ENCODE measurements around the gene ARL3.
"Not testable (repeated sequence)": the region's sequence is repeated elsewhere in the genome, so short reads cannot be mapped to it uniquely, and the experiment has no call there.

Gene ARL3

DNA sequence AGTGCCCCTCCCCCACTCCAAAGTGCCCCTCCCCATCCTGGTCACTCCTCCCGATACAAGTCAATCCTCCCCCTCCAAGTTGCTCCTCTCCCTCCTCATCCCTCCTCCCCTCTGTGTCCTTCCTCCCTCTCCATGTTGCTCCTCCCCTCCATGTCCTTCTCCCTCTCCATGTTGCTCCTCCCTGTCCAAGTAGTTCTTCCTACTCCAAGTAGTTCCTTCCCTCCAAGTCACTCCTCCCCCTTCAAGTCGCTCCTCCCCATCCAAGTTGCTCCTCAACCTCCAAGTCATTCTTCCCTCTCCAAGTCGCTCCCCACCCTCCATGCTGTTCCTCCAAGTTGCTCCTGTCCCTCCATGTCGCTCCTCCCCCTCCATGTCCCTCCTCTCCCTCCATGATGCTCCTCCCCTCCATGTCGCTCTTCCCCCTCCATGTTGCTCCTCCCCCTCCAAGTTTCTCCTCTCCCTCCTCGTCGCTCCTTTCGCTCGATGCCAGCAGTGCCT is 20.9 kb upstream of the ARL3 start:
- DNase-seq: no peak

DNA sequence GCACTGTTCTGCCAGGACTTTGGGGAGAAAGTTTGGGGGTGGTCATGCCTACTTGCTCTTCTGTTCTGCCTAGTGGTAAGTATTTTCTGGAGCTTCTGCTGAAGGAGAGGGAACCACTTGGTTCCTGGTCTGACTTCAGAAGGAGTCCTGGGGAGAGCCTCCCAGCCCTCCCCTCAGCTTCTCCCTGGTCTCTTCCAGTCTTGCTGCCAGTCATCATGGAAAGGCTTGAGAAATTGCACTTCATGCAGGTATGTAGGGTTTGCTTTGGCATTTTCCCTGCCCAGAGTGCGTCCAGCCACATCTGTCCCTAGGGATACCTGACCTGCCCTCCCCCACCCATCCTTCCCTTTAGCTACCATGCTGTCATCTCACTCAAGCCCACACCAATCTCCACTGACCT is 18.5 kb upstream of the ARL3 start:
- DNase-seq: no peak

DNA sequence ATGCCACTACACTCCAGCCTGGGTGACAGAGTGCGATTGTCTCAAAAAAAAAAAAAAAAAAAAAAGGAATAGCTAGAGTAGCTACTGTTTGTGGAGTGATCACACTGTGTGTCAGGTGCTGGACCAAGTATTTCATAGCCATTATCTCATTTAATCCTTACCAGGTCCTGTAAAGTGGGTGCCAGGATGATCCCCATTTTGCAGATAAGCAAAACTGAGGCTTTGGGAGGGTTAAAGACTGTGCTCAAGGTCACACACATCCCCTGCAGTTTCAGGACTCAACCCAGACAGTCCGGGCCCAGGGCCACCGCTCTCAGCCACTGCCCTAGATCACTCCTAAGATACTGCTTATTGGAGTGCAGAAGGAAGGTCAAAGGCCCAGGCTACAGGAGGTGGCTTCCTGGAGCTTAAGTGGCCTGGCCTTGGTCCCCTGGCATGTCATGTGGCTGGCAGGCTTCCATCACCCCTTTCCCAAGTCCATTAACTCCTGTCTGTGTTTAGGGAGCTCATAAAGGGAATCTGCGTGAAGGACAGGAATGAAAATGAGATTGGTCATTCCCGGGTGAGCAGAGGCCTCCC is 17.1 kb upstream of the ARL3 start:
- DNase-seq: no peak

DNA sequence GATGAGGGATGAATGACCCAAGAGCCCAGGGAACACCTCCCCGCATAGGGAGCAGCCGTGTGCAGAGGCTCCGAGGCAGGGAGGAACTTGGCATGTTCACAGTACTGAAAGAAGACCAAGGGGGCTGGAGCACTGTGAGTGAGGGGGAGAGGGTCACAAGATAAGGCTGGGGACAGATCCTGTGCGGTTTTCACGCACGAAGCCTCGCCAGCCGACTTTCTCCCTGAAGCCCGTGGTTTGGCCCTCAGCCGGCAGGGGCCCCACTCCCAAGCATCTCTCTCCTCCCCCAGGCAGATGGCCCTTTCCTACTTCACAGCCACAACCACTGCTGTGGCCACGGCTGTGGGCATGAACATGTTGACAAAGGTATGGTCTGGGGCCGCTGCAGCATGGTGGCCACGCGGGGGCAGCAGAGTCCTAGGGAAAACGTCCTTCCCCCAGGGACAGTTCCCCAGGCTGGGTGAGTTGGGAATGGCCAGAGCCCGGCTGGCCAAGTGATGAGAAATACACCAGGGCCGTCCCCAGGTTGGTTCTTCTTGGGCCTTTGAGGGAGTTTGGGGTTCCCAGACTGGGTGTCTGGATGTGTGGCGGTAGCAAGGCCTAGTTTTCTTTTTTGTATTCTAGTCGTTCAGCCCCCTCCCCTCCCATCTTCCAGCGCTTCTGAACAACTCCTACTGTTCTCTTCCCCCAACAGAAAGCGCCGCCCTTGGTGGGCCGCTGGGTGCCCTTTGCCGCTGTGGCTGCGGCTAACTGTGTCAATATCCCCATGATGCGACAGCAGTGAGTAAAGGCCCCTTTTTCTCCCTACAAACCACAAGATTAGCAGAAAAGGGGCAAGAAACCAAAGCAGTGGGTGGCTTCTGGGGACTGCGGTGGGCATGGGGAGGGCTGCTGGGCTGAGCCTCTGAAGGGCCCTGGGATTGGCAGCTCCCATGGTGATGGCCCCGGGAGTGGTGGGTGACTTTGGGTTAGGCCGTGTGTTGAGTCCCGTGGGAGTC is 15.1 kb upstream of the ARL3 start:
- peak; percentile 26 to 59 (median 28) for DNase-seq

DNA sequence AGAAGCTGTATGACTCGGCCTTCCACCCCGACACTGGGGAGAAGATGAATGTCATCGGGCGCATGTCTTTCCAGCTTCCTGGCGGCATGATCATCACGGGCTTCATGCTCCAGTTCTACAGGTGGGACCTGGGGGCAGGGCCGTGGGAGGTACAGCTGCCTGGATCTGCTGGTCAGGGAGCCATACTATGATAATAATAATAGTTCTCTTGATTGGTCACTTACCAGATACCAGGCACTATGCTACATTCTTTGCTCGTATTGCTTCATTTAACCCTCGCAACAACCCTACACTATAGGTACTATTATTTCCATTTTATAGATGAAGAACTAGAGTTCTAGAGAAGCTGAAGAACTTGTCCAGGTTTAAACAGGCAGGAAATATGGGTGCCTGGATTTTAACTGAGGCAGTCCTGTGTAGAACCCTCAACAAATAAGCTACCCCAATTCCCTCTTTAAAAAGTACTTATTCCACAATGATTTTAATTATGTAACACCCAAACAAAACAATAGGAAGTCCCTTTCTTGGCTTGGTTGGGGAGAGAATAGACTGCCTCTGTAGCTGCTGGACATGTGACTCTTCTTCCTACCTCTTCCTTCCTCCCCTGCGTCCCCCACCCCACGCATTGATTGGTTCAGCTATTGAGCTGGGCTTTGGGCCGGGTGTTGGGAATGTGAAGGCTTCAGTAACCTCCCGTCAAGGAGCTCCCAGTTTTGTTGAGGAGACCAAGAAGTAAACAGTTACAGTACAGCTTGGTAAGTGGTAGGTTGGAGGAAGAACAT is 13.0 kb upstream of the ARL3 start:
- DNase-seq: no peak

DNA sequence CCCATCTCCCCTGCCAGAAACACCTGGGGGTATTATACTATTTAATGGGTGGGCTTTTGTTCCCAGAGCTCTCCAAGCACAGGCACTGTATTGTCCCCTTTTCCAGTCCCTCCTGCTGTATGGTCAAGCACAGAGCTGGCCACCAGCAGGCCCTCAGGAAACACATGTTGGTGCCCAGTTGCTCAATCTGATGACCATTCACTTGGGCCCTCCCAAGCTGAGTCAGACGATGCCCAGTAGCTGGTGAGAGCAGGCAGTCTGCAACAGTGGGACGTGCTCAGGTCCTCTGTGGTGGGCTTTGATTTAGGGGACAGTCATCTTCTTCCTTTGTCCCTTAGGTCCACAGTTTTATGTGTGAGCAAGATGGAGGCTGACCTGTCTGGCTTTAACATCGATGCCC is 12.1 kb upstream of the ARL3 start:
- DNase-seq: no peak

DNA sequence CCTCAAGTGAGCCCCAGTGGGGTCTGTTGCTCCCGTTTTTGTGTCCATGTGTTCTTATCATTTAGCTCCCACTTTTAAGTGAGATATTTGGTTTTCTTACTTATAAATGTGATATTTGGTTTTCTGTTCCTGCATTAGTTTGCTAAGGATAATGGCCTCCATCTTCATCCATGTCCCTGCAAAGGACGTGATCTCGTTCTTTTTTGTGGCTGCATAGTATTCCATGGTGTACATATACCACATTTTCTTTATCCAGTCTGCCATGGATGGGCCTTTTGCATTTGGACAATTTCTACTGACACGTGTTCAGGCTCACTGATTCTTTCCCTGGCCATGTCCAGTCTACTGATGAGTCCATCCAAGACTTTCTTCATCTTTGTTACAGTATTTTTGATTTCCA is 9.8 kb upstream of the ARL3 start:
- no peak for DNase-seq

DNA sequence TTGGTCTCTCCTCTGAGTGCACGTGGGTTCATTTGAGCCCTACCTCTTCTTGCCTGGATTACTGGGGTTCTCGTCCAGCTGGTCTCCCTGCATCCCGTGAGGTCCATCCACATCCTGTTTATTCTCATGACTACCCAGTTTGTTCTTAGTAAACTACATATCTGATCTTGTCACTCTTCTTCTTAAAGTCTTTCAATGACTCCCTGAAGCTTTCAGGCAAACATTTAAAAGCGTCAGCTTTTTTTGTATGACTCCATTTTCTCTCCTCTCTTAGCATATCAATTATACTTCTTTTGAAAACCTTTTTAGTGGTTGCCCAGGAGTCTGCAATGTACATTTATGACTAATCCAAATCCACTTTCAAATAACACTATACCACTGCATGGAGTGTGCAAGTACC is 7.8 kb upstream of the ARL3 start:
- DNase-seq: no peak

DNA sequence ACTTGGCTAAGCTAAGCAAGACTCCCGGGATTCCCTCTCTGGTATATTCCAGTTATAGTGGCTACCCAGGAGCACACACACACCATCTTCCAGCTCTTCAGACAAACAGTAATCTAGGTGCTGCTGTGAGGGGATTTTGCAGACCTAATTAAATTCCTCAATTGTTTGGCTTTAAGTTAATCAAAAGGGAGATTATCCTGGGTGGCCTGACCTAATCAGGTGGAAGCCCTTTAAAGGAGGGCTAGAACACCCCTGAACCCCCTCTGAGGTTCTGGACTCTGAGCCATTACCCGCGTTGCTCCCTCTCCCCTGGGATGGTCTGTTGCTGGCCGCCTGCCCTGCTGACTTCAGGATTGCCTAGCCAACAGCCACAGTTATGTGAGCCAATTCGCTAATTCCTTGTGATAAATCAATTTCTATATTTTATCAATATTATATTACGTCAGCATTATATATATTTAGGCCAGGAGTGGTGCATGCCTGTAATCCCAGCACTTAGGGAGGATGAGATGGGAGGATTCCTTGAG is 6.6 kb upstream of the ARL3 start:
- no peak for DNase-seq

DNA sequence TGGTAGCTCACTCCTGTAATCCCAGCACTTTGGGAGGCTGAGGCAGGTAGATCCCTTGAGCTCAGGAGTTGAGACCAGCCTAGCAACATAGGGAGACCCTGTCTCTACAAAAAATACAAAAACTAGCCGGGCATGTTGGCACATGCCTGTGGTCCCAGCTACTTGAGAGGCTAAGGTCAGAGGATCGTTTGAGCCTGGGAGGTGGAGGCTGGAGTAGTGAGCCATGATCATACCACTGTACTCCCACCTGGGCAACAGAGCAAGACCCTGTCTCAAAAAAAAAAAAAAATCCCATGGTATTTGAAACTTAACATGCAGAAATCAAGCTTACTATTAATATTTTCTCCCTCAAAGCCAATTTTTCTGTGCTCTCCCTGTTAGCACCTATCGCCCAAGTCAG is 6.1 kb upstream of the ARL3 start:
- DNase-seq: no peak

DNA sequence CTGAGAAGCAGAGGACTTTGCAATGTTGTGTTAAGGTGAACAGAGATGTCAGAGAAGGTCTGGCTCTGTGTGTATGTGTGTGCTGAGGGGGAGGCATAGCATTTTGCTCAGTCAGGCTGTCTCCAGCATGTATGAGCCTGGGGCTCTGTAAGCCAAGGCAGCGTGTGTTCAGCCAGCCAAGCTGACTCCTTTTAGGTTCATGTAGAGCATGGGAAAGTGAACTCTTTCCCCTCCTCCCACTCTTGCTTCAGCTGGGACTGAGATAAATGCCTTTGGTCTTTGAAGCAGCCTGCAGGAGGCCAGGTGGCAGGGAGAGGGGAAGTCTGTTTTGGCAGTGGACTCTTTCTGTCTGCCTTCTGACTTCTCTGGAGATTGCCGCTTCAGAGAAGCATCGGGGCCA is 4.0 kb upstream of the ARL3 start:
- DNase-seq: no peak

DNA sequence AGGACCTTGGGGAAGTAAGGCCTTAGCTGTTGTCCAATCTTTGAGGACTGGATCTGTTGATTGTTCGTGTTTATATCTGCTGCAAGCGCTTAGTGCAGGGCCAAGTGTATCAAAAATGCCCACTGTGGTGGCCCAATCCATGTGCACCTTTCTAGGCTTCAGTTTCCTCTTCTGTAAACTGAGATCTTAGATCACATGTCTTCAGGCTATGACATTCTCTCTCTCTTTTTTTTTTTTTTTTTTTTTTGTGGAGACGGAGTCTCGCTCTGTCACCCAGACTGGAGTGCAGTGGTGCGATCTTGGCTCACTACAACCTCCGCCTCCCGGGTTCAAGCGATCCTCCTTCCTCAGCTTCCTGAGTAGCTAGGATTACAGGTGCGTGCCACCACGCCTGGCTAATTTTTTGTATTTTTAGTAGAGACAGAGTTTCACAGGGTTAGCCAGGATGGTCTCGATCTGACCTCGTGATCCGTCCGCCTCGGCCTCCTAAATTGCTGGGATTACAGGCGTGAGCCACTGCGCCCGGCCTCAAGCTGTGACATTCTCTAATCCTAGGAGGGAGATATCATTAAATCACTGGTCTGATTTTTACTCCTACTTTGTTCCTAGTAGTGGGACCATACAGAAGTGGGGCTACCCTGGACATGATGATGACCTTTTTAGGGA is 2.8 kb upstream of the ARL3 start:
- not testable (repeated sequence) for DNase-seq

DNA sequence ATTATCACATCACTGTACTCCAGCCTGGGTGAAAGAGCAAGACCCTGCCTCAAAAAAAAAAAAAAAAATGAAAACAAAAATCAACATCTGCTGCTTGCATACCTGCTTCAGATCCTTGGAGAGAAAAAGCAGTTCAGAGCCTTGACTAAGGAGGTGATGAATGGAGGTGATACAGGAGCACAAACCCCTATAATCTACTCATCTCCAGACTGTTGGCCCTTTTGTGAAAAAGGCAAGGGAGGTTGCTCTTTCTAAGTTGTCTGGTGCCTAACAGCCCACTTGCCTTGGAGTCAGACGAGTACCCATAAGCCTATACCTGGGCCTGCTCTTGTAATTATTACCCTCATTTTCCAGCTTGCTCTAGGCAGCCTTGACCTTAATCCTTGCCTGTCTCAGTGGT is 1.7 kb upstream of the ARL3 start:
- DNase-seq: no peak

DNA sequence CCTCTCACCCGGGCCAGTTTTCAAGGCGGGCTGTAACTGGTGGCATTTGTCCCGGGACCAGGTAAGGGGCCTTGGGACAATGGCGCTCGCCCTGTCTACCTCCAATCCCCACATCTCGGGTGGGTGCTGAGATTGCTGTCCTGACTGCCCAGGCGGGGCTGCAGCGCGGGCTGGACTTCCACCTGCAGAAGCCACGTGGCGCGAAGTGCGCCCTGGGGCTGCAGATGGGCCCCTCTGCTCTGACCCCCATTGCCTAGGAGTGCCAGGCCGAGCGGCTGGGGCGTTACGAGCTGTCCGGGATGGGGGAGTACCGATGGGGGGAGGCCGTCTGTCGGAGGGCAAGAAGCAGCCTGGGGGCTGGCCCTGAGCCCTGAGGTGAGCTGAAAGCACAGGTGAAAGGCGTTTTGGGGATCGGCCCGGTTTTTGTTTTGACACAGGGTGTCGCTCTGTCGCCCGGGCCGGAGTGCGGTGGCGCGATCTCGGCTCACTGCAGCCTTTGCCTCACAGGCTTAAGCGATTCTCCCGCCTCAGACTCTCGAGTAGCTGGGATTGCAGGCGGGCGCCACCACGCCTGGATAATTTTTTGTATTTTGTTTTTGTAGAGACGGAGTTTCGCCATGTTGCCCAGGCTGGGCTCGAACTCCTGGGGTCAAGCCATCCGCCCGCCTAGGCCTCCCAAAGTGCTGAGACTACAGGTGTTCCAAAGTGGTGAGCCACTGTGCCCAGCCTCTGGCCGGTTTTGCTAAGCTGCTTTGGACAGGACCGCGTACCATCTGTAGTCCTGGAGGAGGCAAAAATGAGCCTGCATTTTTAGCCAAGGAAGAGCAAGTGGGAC is 641 bp upstream of the ARL3 start, which contains the start of gene SFXN2:
Gene SFXN2 (plus strand): TSS at position 16 of the 835 bp plus-strand sequence. CDS start 12,001 bp downstream, outside the sequence.
- peak in 2 of 3 experiments; percentile 12 to 81 for DNase-seq

DNA sequence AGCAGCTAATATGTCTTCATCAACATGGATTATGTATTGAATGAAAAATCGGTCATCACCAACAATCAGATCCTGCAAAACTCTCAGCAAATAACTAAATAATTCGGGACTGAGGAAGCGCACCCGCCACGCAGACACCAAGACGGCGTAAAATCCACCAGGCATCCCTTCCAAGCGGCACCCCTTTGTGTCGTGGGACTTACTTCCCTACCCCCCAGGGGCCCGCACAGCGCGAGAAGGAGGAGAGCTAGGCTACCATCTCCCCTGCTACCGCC is 721 bp downstream of the ARL3 start:
- DNase-seq: no peak

DNA sequence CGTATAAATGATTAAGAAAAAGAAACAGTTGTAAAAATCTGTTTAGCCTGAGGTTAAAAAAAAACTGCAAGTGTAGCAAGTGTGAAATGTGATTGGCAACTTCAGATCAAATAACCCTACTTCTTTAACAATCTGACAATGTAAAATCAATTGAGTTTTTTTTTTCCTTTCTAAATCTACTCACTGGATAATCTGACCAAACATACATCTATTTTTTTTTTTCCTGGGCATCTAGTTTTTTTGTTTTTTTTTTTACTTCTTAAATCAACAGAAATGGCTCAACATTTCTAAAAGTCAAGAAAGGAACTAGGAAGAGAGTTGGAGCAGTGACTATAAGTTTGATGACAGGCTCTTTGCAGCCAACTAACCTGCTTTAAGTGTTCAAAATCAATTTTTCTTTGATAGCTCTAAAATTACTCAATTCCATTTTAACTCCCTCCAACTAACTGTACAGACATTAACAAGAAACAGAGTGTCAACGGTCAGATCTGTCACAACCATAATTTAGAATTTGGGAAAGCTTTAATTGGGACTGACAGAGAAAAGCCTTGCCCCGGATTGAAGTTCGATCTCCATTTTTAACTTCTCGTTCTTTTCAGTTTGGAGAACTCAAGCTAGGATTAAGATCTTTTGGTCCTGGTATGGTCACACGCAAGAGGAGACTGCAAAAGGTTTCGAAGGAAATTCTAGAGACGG is 1.2 kb downstream of the ARL3 start:
- DNase-seq: no peak

DNA sequence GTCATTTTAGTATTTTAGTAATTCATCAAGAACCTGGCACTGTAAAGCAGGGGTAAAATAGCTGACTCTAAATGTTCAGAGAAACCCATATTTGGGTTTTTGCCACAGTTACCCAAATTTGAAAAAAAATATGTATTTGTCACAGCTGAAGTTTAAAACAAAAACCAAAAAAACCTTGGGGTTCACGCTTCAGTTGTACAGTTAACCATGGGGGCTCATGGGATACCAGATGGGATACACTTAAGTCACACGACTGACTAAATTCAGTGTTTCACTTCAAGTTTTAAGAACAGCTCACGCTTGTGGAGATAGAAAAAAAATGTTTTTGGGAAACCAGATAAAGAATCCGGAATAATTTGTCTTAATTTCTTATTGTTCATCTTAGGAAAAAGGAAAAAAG is 2.1 kb downstream of the ARL3 start:
- DNase-seq: no peak

DNA sequence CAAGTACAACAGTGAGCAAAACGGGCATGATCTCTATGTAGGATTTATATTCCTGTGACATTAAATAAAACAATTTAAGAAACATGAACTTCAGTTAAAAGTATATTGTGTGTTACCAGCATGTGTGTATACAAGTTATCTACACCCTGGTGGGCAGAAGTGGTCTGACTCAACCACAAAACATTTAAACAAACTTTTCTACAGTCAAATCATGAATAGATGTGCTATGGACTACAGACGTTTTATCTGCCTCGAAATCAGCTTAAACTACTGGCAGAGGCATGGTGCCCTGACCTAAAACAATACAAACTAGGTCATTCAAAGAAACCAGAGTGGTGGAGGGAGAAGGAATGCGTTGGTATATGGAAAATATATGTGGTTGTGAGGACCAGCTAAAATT is 3.6 kb downstream of the ARL3 start:
- no peak for DNase-seq

DNA sequence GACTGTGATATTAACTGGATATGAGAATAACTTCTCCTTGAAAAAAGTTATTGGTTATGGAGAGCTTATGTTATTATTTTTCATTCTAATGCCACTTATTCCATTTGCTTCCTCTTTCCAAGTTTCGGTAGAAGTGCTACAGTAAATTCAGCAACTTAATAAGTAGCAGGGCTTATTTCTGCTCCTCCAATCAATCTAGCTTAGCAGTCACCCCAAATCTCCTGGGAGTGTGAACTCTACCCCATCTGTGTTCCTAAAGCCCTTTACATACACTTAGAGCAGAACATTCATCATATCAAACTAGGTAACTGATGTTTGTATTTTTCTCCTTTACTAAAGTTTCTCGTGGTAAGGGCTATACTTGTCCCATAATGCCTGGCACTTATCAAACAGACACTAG is 8.7 kb downstream of the ARL3 start:
- no peak for DNase-seq

DNA sequence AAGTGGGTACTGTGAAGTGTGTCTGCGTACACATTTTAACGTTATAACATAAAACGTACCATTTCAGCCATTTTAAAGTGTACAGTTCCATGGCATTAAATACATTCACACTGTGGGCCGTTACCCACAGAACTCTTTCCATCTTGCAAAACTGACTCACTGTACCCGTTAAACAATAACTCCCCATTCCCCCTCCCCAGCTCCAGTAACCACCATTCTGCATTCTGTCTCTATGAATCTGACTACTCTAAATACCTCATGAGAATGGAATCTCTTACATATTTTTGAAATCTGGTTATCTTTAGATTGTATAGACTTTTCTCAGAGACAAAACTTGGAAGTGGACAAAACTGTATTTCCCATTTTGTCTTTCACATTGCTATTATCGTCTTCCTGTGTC is 9.3 kb downstream of the ARL3 start:
- no peak for DNase-seq

DNA sequence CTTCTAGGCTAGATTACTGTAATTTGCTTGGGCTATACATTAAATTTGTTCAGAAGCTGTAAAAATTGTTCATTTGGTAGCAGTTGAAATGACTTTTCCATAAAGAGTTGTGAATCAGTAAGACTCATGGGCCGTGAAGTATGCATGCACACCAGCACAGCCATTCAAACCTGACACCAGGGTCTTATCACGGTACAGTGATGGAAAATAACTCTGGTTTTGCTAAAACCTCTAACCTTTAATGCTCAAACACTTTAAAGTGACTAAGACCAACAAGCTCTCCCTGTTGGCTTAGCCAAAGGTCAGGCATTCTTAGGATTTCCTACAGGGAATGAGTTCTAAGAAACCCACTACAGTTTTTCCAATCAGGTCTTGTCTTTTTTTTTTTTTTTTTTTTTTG is 11.5 kb downstream of the ARL3 start:
- DNase-seq: no peak

Data from NCI-H1417 (cell line).